ENCODE results near the gene TMUB1.

The TMUB1 gene

GRCh38 chr7:151057989-151058780, 25.1 kb downstream of the TMUB1 start:
- TF ChIP-seq GATA2 (IDR thresholded peaks at IDR 0.05; ENCODE audit: low read depth, low read length) (no peak), GATA3 (IDR thresholded peaks at IDR 0.05; ENCODE audit: low read depth, low read length) (no peak)

- TF ChIP-seq GATA3 (IDR thresholded peaks at IDR 0.05; ENCODE audit: low read depth, low read length), result no peak
- TF ChIP-seq GATA2 (IDR thresholded peaks at IDR 0.05; ENCODE audit: low read depth, low read length), result no peak
Observed at GRCh38 chr7:151057506-151057988, 25.7 kb downstream of the TMUB1 start, which contains the start of gene CDK5. Gene CDK5 (minus strand): TSS chr7:151057897. CDS start chr7:151057848, 49 bp downstream.

- TF ChIP-seq GATA2 (IDR thresholded peaks at IDR 0.05; ENCODE audit: low read depth, low read length) (no peak), GATA3 (IDR thresholded peaks at IDR 0.05; ENCODE audit: low read depth, low read length) (no peak)
Observed at GRCh38 chr7:151056666-151057505, 26.4 kb downstream of the TMUB1 start.

- no peak for TF ChIP-seq GATA3 (IDR thresholded peaks at IDR 0.05; ENCODE audit: low read depth, low read length)
Observed at GRCh38 chr7:151056283-151056665, 27.0 kb downstream of the TMUB1 start.

- no peak for TF ChIP-seq GATA3 (IDR thresholded peaks at IDR 0.05; ENCODE audit: low read depth, low read length)
- no peak for TF ChIP-seq GATA2 (IDR thresholded peaks at IDR 0.05; ENCODE audit: low read depth, low read length)
Observed at GRCh38 chr7:151053751-151054150, 29.5 kb downstream of the TMUB1 start.

- TF ChIP-seq GATA3 (IDR thresholded peaks at IDR 0.05; ENCODE audit: low read depth, low read length) (no peak), GATA2 (IDR thresholded peaks at IDR 0.05; ENCODE audit: low read depth, low read length) (no peak)
Observed at GRCh38 chr7:151053096-151053495, 30.2 kb downstream of the TMUB1 start.

- TF ChIP-seq GATA2 (IDR thresholded peaks at IDR 0.05; ENCODE audit: low read depth, low read length), result no peak
- no peak for TF ChIP-seq GATA3 (IDR thresholded peaks at IDR 0.05; ENCODE audit: low read depth, low read length)
Observed at GRCh38 chr7:151051108-151051507, 32.2 kb downstream of the TMUB1 start.

GRCh38 chr7:151048911-151049463, 34.3 kb downstream of the TMUB1 start:
- TF ChIP-seq GATA2 (IDR thresholded peaks at IDR 0.05; ENCODE audit: low read depth, low read length) (no peak), GATA3 (IDR thresholded peaks at IDR 0.05; ENCODE audit: low read depth, low read length) (no peak)

- no peak for TF ChIP-seq GATA3 (IDR thresholded peaks at IDR 0.05; ENCODE audit: low read depth, low read length)
Observed at GRCh38 chr7:151047976-151048815, 35.1 kb downstream of the TMUB1 start, which contains the start of gene ASIC3. Gene ASIC3 (plus strand): TSS chr7:151048531. CDS start chr7:151048886, 355 bp downstream.

GRCh38 chr7:151046603-151047573, 36.4 kb downstream of the TMUB1 start:
- no peak for TF ChIP-seq GATA3 (IDR thresholded peaks at IDR 0.05; ENCODE audit: low read depth, low read length)
- TF ChIP-seq GATA2 (IDR thresholded peaks at IDR 0.05; ENCODE audit: low read depth, low read length), result peak; percentile 61

GRCh38 chr7:151045967-151046366, 37.3 kb downstream of the TMUB1 start:
- TF ChIP-seq GATA3 (IDR thresholded peaks at IDR 0.05; ENCODE audit: low read depth, low read length) (no peak), GATA2 (IDR thresholded peaks at IDR 0.05; ENCODE audit: low read depth, low read length) (no peak)

GRCh38 chr7:151045262-151045661, 38.0 kb downstream of the TMUB1 start:
- TF ChIP-seq GATA3 (IDR thresholded peaks at IDR 0.05; ENCODE audit: low read depth, low read length) (no peak), GATA2 (IDR thresholded peaks at IDR 0.05; ENCODE audit: low read depth, low read length) (no peak)
